Measurements from ENCODE around the gene USP34.
"Not testable (repeated sequence)": the region's sequence is repeated elsewhere in the genome, so short reads cannot be mapped to it uniquely, and the experiment has no call there.

USP34 gene

GRCh38 chr2:61448229-61448628, 22.7 kb downstream of the USP34 start:
- no peak for DNase-seq (ENCODE audit: low read depth, low spot score)
- Histone ChIP-seq H3K4me3 (ENCODE audit: insufficient read length, low read depth) (no peak overlapping the region), H3K4me1 (ENCODE audit: insufficient read depth, insufficient read length) (no peaks in the 10 kb centered on the region), H3K9me3 (ENCODE audit: insufficient read depth, low read length) (no peaks in the 10 kb centered on the region), H3K36me3 (ENCODE audit: insufficient read depth, insufficient read length, low read length) (peaks cover 6% of the 10 kb centered on the region), H3K9ac (ENCODE audit: insufficient read length, low read depth) (no peak overlapping the region), H3K27me3 (ENCODE audit: insufficient read depth, insufficient read length) (no peaks in the 10 kb centered on the region)
- TF ChIP-seq ZNF274 (IDR thresholded peaks at IDR 0.05; ENCODE audit: low read depth, low read length) (no peak), SUZ12 (IDR thresholded peaks at IDR 0.05; ENCODE audit: extremely low read depth, insufficient read depth, insufficient read length) (no peak), YY1 (IDR thresholded peaks at IDR 0.05; ENCODE audit: insufficient read depth, insufficient read length) (no peak)

GRCh38 chr2:61446971-61447370, 23.9 kb downstream of the USP34 start:
- H3K4me3 ChIP-seq (ENCODE audit: insufficient read length, low read depth); H3K9me3 ChIP-seq (ENCODE audit: insufficient read depth, low read length); DNase-seq (ENCODE audit: low read depth, low spot score); H3K9ac ChIP-seq (ENCODE audit: insufficient read length, low read depth); H3K36me3 ChIP-seq (ENCODE audit: insufficient read depth, insufficient read length, low read length); H3K27me3 ChIP-seq (ENCODE audit: insufficient read depth, insufficient read length); H3K4me1 ChIP-seq (ENCODE audit: insufficient read depth, insufficient read length): not testable (repeated sequence)

- H3K36me3 ChIP-seq (ENCODE audit: insufficient read depth, insufficient read length, low read length): peaks cover 13% of the 10 kb centered on the region
- H3K4me3 ChIP-seq (ENCODE audit: insufficient read length, low read depth): no peak overlapping the region
- peaks cover 2% of the 10 kb centered on the region for H3K4me1 ChIP-seq (ENCODE audit: insufficient read depth, insufficient read length)
- H3K27me3 ChIP-seq (ENCODE audit: insufficient read depth, insufficient read length): no peaks in the 10 kb centered on the region
- no peak for DNase-seq (ENCODE audit: low read depth, low spot score)
- H3K9ac ChIP-seq (ENCODE audit: insufficient read length, low read depth): no peak overlapping the region
- TF ChIP-seq ZNF274 (IDR thresholded peaks at IDR 0.05; ENCODE audit: low read depth, low read length): no peak
- no peak for TF ChIP-seq YY1 (IDR thresholded peaks at IDR 0.05; ENCODE audit: insufficient read depth, insufficient read length)
- TF ChIP-seq SUZ12 (IDR thresholded peaks at IDR 0.05; ENCODE audit: extremely low read depth, insufficient read depth, insufficient read length): no peak
- no peaks in the 10 kb centered on the region for H3K9me3 ChIP-seq (ENCODE audit: insufficient read depth, low read length)
Measured at GRCh38 chr2:61443342-61444041, 27.4 kb downstream of the USP34 start.

DNA sequence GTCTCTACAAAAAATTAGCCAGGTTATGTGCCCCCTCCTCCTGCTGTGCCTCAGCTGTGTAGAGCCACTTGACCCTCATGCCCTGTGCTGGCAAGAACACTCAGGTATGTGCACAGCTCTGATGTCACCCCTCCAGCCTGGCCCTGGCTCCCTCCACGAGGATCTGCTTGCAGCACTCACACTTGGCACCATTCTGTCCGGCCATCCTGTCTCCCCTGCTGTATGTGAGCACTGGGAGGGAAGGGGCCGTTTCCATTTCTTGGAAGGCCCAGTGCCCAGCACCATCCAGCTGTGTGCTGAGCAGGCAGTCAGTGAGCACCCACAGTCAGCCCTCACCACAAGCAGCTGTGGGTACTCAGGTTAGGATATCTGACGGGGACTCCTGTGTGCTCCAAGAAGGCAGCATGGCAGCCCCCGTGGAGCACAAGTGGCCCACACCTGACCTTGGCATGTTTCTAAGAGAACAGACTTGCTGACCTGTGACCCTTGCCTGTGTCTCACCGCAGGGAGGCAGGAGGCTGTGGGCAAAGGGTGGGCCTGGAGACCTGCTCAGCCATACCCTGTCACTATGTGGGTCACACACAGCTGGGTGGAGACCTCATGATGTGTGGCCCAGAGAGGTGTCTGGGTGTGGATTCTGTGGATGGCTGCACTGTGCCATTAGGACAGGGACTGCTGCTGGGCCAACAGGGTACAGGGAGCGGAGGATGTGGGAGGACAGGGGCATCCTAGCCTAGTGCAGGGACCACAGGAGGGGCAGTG, 31.5 kb downstream of the USP34 start:
- TF ChIP-seq SUZ12 (IDR thresholded peaks at IDR 0.05; ENCODE audit: extremely low read depth, insufficient read depth, insufficient read length): no peak
- no peak for TF ChIP-seq YY1 (IDR thresholded peaks at IDR 0.05; ENCODE audit: insufficient read depth, insufficient read length)
- TF ChIP-seq ZNF274 (IDR thresholded peaks at IDR 0.05; ENCODE audit: low read depth, low read length): no peak
- Histone ChIP-seq H3K4me3 (ENCODE audit: insufficient read length, low read depth) (no peak overlapping the region), H3K9ac (ENCODE audit: insufficient read length, low read depth) (no peak overlapping the region), H3K4me1 (ENCODE audit: insufficient read depth, insufficient read length) (peaks cover 2% of the 10 kb centered on the region), H3K36me3 (ENCODE audit: insufficient read depth, insufficient read length, low read length) (peaks cover 13% of the 10 kb centered on the region), H3K9me3 (ENCODE audit: insufficient read depth, low read length) (no peaks in the 10 kb centered on the region), H3K27me3 (ENCODE audit: insufficient read depth, insufficient read length) (no peaks in the 10 kb centered on the region)
- DNase-seq (ENCODE audit: low read depth, low spot score): no peak

GRCh38 chr2:61438670-61439069, 32.2 kb downstream of the USP34 start:
- H3K9me3 ChIP-seq (ENCODE audit: insufficient read depth, low read length): no peaks in the 10 kb centered on the region
- H3K9ac ChIP-seq (ENCODE audit: insufficient read length, low read depth): no peak overlapping the region
- peaks cover 10% of the 10 kb centered on the region for H3K36me3 ChIP-seq (ENCODE audit: insufficient read depth, insufficient read length, low read length)
- no peak for DNase-seq (ENCODE audit: low read depth, low spot score)
- TF ChIP-seq YY1 (IDR thresholded peaks at IDR 0.05; ENCODE audit: insufficient read depth, insufficient read length) (no peak), SUZ12 (IDR thresholded peaks at IDR 0.05; ENCODE audit: extremely low read depth, insufficient read depth, insufficient read length) (no peak), ZNF274 (IDR thresholded peaks at IDR 0.05; ENCODE audit: low read depth, low read length) (no peak)
- no peaks in the 10 kb centered on the region for H3K27me3 ChIP-seq (ENCODE audit: insufficient read depth, insufficient read length)
- H3K4me3 ChIP-seq (ENCODE audit: insufficient read length, low read depth): no peak overlapping the region
- peaks cover 4% of the 10 kb centered on the region for H3K4me1 ChIP-seq (ENCODE audit: insufficient read depth, insufficient read length)

DNA sequence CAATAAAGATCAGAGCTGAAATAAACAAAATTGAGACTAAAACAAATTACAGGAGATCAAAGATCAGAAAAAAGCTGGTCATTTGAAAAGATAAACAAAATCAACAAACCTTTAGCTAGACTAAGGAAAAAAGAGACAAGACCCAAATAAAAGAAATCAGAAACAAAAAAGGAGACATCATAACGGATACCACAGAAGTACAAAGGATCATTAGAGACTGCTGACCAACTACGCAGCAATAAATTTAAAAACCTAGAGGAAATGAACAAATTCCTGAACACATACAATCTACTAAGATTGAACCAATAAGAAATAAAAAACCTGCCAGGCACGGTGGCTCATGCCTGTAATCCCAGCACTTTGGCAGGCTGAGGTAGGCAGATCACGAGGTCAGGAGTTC, 33.7 kb downstream of the USP34 start:
- peaks cover 7% of the 10 kb centered on the region for H3K36me3 ChIP-seq (ENCODE audit: insufficient read depth, insufficient read length, low read length)
- H3K9me3 ChIP-seq (ENCODE audit: insufficient read depth, low read length): no peaks in the 10 kb centered on the region
- peaks cover 6% of the 10 kb centered on the region for H3K4me1 ChIP-seq (ENCODE audit: insufficient read depth, insufficient read length)
- no peaks in the 10 kb centered on the region for H3K27me3 ChIP-seq (ENCODE audit: insufficient read depth, insufficient read length)
- DNase-seq (ENCODE audit: low read depth, low spot score): no peak
- H3K4me3 ChIP-seq (ENCODE audit: insufficient read length, low read depth): no peak overlapping the region
- TF ChIP-seq YY1 (IDR thresholded peaks at IDR 0.05; ENCODE audit: insufficient read depth, insufficient read length) (no peak), ZNF274 (IDR thresholded peaks at IDR 0.05; ENCODE audit: low read depth, low read length) (no peak), SUZ12 (IDR thresholded peaks at IDR 0.05; ENCODE audit: extremely low read depth, insufficient read depth, insufficient read length) (no peak)
- H3K9ac ChIP-seq (ENCODE audit: insufficient read length, low read depth): no peak overlapping the region

GRCh38 chr2:61436092-61436491, 34.8 kb downstream of the USP34 start:
- Histone ChIP-seq H3K27me3 (ENCODE audit: insufficient read depth, insufficient read length) (no peaks in the 10 kb centered on the region), H3K4me1 (ENCODE audit: insufficient read depth, insufficient read length) (peaks cover 6% of the 10 kb centered on the region), H3K36me3 (ENCODE audit: insufficient read depth, insufficient read length, low read length) (peaks cover 7% of the 10 kb centered on the region), H3K9ac (ENCODE audit: insufficient read length, low read depth) (no peak overlapping the region), H3K4me3 (ENCODE audit: insufficient read length, low read depth) (no peak overlapping the region), H3K9me3 (ENCODE audit: insufficient read depth, low read length) (no peaks in the 10 kb centered on the region)
- DNase-seq (ENCODE audit: low read depth, low spot score): no peak
- TF ChIP-seq YY1 (IDR thresholded peaks at IDR 0.05; ENCODE audit: insufficient read depth, insufficient read length) (no peak), SUZ12 (IDR thresholded peaks at IDR 0.05; ENCODE audit: extremely low read depth, insufficient read depth, insufficient read length) (no peak), ZNF274 (IDR thresholded peaks at IDR 0.05; ENCODE audit: low read depth, low read length) (no peak)

Measured in NT2/D1 (cell line).